ENCODE measurements around the gene MET.

DNA sequence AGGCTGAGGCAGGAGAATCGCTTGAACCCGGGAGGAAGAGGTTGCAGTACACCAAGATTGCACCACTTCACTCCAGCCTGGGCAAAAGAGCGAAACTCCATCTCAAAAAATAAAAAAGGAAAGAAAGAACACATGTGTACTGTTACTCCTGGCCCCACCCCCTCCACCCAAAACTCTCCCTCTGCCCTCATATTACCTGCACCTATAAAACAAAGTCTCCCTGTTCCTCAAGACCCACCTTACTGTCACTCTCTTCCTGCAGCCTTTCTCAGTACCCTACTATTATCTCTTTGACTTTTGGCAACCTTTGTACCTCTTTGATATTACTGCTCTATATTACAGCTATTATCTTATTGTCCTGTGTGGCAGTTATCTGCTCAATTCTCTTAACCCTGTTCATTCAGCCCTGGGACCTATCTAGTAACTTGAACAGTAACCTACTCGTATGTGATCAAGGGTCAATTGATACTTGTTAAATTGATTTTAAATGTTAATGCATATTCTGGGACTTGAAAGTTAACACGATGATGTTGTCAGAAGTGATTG lies 121.9 kb downstream of the MET start:
- TF ChIP-seq RAD21 (IDR thresholded peaks at IDR 0.05; ENCODE audit: low read depth) (no peak), EP300 (IDR thresholded peaks at IDR 0.05; ENCODE audit: borderline replicate concordance) (no peak)
